HepG2 (cell line): ENCODE measurements around the gene SPPL2B. TPM values are rescaled to one million over a fixed set of nuclear protein-coding genes. Genes with fewer than 3 reads are reported as not detected.

Source experiments
- FOXK1 ChIP-seq: sonication (generic); formaldehyde crosslinking; IDR thresholded peaks from 2 replicates; pipeline ENCODE4 v1.4.0; 2020; ENCODE audit warnings: low read depth, missing genetic modification reagents, borderline replicate concordance
- GPN1 ChIP-seq: sonication (generic); formaldehyde crosslinking; IDR thresholded peaks from 2 replicates; pipeline ENCODE4 v1.5.1; 2020; ENCODE audit warnings: missing genetic modification reagents, borderline replicate concordance
- HNF4G ChIP-seq, 2 experiments: sonication (generic) in 1 of 2; formaldehyde crosslinking in 1 of 2; IDR thresholded peaks; 2 replicates each; pipeline versions ENCODE4 v1.4.0 to v1.6.1; 2011 to 2020; ENCODE audit warnings: borderline replicate concordance in 2 of 2, low read depth in 2 of 2, mild to moderate bottlenecking in 2 of 2, low read length in 1 of 2, missing genetic modification reagents in 1 of 2, moderate library complexity in 1 of 2
- HNRNPH1 ChIP-seq: fragments of 200-400 bp; formaldehyde crosslinking; optimal IDR thresholded peaks from 2 replicates; pipeline ENCODE3; 2017; ENCODE audit warnings: mild to moderate bottlenecking, low read depth, low read length
- KDM6A ChIP-seq: IDR thresholded peaks from 2 replicates; pipeline ENCODE4 v1.6.1; 2016; ENCODE audit warnings: low read depth
- KMT2A ChIP-seq: sonication (generic); formaldehyde crosslinking; IDR thresholded peaks from 2 replicates; pipeline ENCODE4 v1.4.0; 2020; ENCODE audit warnings: missing genetic modification reagents
- REL ChIP-seq: sonication (generic); formaldehyde crosslinking; conservative IDR thresholded peaks from 2 replicates; pipeline ENCODE4 v1.8.0; 2022; ENCODE audit warnings: mild to moderate bottlenecking, missing genetic modification reagents, moderate library complexity
- REPIN1 ChIP-seq: sonication (generic); formaldehyde crosslinking; IDR thresholded peaks from 2 replicates; pipeline ENCODE4 v1.8.0; 2022; ENCODE audit warnings: missing genetic modification reagents, low read depth, mild to moderate bottlenecking, borderline replicate concordance
- TCF7L2 ChIP-seq: IDR thresholded peaks from 2 replicates; pipeline ENCODE4 v1.6.1; 2011; ENCODE audit warnings: mild to moderate bottlenecking, low read depth, low read length, moderate library complexity
- ZFY ChIP-seq: sonication (generic); formaldehyde crosslinking; IDR thresholded peaks from 2 replicates; pipeline ENCODE4 v1.4.0; 2020; ENCODE audit warnings: missing genetic modification reagents
- ZNF121 ChIP-seq: sonication (generic); formaldehyde crosslinking; IDR thresholded peaks from 2 replicates; pipeline ENCODE4 v1.5.0; 2020; ENCODE audit warnings: mild to moderate bottlenecking, missing genetic modification reagents
- ZNF24 ChIP-seq: fragments of 450-650 bp; IDR thresholded peaks from 2 replicates; pipeline ENCODE4 v1.6.1; 2017; ENCODE audit warnings: antibody characterized with exemption, mild to moderate bottlenecking
- ZNF282 ChIP-seq: fragments of 450-650 bp; IDR thresholded peaks from 2 replicates; pipeline ENCODE4 v1.6.1; 2018; ENCODE audit not compliant: partially characterized antibody
- ZNF564 ChIP-seq: sonication (generic); formaldehyde crosslinking; IDR thresholded peaks from 2 replicates; pipeline ENCODE4 v1.8.1; 2023; ENCODE audit warnings: mild to moderate bottlenecking, missing genetic modification reagents
- ZNF678 ChIP-seq: sonication (generic); formaldehyde crosslinking; IDR thresholded peaks from 2 replicates; pipeline ENCODE4 v1.4.0; 2020; ENCODE audit warnings: mild to moderate bottlenecking, missing genetic modification reagents
- ZNF703 ChIP-seq: sonication (generic); formaldehyde crosslinking; IDR thresholded peaks from 2 replicates; pipeline ENCODE4 v1.5.1; 2020; ENCODE audit warnings: missing genetic modification reagents, mild to moderate bottlenecking, moderate library complexity, borderline replicate concordance
- polyA plus RNA-seq, 8 experiments: library from polyadenylated mRNA; depleted of rRNA in 3 of 8; stranded (reverse) in 7 of 8; unstranded in 1 of 8; fragments of >200 nt; fragmentation: Illumina TruSeq in 4 of 8; extraction: Trizol in 4 of 8; gene quantifications; 2 replicates each; pipeline versions ENCODE4 v1.2.1 to v1.2.3, GENCODE V29; 2011 to 2016; ENCODE audit warnings: low read depth in 4 of 8, missing spikeins in 1 of 8, mixed read lengths in 1 of 8; ENCODE audit not compliant: insufficient read depth in 1 of 8
- total RNA-seq, 5 experiments: library from RNA; depleted of rRNA; stranded (reverse); fragments of >200 nt; fragmentation: Illumina TruSeq; extraction: Trizol; gene quantifications; 2 replicates each; pipeline ENCODE4 v1.2.3, GENCODE V29; 2016; ENCODE audit warnings: low read depth in 1 of 5
- TF ChIP-seq, protein P1 (sequence below): sonication (generic); formaldehyde crosslinking; conservative IDR thresholded peaks from 2 replicates; pipeline ENCODE4 v1.5.0; 2020; ENCODE audit warnings: missing genetic modification reagents
- TF ChIP-seq, protein P2 (sequence below): sonication (generic); formaldehyde crosslinking; IDR thresholded peaks from 2 replicates; pipeline ENCODE4 v1.5.0; 2020; ENCODE audit warnings: mild to moderate bottlenecking, missing genetic modification reagents, borderline replicate concordance
- TF ChIP-seq, protein P3 (sequence below): conservative IDR thresholded peaks from 2 replicates; pipeline ENCODE4 v1.6.1; 2018; ENCODE audit warnings: missing genetic modification reagents

SPPL2B gene
- total and polyA plus RNA-seq, 2 of the 13 experiments (the other 11 are each of a cell fraction or from before 2014, with no cell fraction given) = 14.9 to 15.2 TPM

GRCh38 chr19:2315818-2316353 lies 12.6 kb upstream of the SPPL2B start (continued):
- peak; percentile 73; the same call in 1 of the 2 replicates for TF ChIP-seq REPIN1
- TF ChIP-seq KMT2A (CRISPR knock-in tag) = peak; percentile 32; the same call in 1 of the 2 replicates
- TF ChIP-seq ZFY (CRISPR knock-in tag) = no peak
- TF ChIP-seq ZNF282 = no peak
- TF ChIP-seq, protein P1, sequence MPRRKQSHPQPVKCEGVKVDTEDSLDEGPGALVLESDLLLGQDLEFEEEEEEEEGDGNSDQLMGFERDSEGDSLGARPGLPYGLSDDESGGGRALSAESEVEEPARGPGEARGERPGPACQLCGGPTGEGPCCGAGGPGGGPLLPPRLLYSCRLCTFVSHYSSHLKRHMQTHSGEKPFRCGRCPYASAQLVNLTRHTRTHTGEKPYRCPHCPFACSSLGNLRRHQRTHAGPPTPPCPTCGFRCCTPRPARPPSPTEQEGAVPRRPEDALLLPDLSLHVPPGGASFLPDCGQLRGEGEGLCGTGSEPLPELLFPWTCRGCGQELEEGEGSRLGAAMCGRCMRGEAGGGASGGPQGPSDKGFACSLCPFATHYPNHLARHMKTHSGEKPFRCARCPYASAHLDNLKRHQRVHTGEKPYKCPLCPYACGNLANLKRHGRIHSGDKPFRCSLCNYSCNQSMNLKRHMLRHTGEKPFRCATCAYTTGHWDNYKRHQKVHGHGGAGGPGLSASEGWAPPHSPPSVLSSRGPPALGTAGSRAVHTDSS (CRISPR knock-in tag) = no peak
- TF ChIP-seq TCF7L2 = no peak
- no peak for TF ChIP-seq HNF4G (IDR thresholded peaks at IDR 0.05; ENCODE audit: borderline replicate concordance, low read depth, low read length)
- no peak for TF ChIP-seq HNF4G (CRISPR knock-in tag; IDR thresholded peaks at IDR 0.05; ENCODE audit: borderline replicate concordance, low read depth)
- no peak for TF ChIP-seq ZNF24
- TF ChIP-seq GPN1 (CRISPR knock-in tag) = no peak
- no peak; the same call in 1 of the 2 replicates for TF ChIP-seq ZNF121 (CRISPR knock-in tag)
- no peak for TF ChIP-seq REL (CRISPR knock-in tag)
- TF ChIP-seq ZNF703 (CRISPR knock-in tag) = no peak
- TF ChIP-seq, protein P2, sequence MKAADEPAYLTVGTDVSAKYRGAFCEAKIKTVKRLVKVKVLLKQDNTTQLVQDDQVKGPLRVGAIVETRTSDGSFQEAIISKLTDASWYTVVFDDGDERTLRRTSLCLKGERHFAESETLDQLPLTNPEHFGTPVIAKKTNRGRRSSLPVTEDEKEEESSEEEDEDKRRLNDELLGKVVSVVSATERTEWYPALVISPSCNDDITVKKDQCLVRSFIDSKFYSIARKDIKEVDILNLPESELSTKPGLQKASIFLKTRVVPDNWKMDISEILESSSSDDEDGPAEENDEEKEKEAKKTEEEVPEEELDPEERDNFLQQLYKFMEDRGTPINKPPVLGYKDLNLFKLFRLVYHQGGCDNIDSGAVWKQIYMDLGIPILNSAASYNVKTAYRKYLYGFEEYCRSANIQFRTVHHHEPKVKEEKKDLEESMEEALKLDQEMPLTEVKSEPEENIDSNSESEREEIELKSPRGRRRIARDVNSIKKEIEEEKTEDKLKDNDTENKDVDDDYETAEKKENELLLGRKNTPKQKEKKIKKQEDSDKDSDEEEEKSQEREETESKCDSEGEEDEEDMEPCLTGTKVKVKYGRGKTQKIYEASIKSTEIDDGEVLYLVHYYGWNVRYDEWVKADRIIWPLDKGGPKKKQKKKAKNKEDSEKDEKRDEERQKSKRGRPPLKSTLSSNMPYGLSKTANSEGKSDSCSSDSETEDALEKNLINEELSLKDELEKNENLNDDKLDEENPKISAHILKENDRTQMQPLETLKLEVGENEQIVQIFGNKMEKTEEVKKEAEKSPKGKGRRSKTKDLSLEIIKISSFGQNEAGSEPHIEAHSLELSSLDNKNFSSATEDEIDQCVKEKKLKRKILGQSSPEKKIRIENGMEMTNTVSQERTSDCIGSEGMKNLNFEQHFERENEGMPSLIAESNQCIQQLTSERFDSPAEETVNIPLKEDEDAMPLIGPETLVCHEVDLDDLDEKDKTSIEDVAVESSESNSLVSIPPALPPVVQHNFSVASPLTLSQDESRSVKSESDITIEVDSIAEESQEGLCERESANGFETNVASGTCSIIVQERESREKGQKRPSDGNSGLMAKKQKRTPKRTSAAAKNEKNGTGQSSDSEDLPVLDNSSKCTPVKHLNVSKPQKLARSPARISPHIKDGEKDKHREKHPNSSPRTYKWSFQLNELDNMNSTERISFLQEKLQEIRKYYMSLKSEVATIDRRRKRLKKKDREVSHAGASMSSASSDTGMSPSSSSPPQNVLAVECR (CRISPR knock-in tag) = peak; percentile 71
- TF ChIP-seq, protein P3, sequence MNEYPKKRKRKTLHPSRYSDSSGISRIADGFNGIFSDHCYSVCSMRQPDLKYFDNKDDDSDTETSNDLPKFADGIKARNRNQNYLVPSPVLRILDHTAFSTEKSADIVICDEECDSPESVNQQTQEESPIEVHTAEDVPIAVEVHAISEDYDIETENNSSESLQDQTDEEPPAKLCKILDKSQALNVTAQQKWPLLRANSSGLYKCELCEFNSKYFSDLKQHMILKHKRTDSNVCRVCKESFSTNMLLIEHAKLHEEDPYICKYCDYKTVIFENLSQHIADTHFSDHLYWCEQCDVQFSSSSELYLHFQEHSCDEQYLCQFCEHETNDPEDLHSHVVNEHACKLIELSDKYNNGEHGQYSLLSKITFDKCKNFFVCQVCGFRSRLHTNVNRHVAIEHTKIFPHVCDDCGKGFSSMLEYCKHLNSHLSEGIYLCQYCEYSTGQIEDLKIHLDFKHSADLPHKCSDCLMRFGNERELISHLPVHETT = 0 out of 2 replicates have a peak, but pooled peaks have one; percentile 60
- TF ChIP-seq HNRNPH1 = no peak
- TF ChIP-seq KDM6A (CRISPR knock-in tag) = no peak
- no peak for TF ChIP-seq ZNF564
- no peak for TF ChIP-seq ZNF678
- 0 out of 2 replicates have a peak, but pooled peaks have one; percentile 23 for TF ChIP-seq FOXK1
